HG02870 (cell line): ENCODE results near the gene EDNRB.

Source experiments
- ATAC-seq: cut with Tn5 transposase; IDR thresholded peaks from one replicate; pipeline ENCODE4 v1.9.1; 2021; ENCODE audit warnings: mild to moderate bottlenecking, moderate library complexity; ENCODE audit not compliant: unreplicated experiment

Gene EDNRB

GRCh38 chr13:77898097-77898496 lies 20.5 kb downstream of the EDNRB start:
- peak; percentile 98 for ATAC-seq

GRCh38 chr13:77896977-77897376 lies 21.7 kb downstream of the EDNRB start:
- ATAC-seq, result no peak

GRCh38 chr13:77896536-77896935 lies 22.1 kb downstream of the EDNRB start:
- ATAC-seq, result no peak

DNA sequence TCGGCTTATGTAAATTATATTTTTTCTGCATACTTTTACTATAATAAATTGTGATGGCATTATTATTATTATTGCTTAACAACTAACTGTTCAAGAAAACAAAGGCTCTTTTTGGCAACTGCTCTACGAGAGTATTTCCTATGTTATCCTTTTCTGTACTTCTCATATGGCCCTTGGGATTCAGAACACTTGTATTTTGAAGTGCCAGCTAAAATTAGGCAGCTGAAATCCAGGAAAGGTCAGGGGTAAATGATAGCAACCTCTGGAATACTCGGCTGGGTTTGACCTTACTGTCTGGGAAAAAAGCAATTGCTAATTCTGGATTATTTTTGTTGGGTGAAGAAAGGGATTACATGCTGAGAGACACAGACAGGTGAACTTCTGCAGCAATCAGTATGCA lies 23.9 kb downstream of the EDNRB start:
- ATAC-seq, result no peak

DNA sequence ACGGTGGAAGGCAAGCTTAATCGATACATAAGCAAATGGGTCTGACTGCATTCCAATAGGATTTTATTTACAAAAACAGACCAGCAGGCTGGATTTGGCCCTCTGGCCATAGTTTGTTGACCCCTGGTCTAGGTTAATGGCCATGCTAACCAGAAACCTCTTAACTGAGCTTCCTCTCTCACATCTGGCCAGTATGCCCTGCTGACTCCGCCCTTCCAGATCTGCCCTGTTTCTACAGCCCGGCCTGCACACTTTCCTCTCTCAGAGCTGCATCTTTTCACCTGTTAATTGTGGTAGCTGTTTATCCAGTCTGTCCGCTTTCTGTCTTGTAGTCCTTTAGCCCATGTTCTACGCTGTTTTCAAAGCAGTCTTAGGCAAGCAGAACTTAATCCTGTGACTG lies 25.6 kb downstream of the EDNRB start:
- no peak for ATAC-seq

DNA sequence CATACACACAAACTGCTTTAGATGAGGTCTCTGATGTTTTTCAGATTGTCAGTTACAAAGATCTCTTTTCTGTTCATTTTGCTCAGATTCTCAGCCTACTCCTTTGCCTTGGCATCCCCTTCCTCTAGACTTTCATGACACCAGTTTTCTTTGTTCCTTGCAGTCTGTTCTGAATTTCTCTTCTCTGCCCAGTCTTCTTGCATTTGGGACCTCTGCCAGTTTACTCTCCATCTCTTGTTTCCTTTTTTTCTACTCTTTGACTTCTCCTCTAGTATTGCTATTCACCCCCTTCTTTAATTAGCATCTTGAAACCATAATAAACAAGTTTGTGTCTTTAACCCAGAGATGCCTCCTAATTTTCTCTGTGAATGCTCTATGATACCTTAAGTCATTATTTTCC lies 26.1 kb downstream of the EDNRB start:
- ATAC-seq, result no peak

DNA sequence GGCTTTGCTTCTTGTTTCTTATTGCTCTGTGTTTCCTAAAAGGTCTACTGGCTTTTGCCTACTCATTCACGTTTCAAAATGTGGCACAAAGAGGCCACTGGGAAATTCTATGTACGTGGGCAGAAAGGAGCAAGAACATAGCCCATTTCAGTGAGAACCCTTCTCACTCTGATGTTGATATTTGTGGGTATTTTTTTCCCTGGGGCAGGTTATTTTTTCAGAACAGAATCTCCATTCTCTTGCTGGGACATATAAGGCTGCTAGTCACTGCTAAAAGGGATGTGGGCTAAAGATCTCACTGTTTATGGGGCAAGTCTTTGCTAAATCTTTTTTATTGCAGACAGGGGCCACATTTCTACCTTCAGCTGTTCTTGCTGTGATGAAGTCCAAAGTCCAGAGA lies 27.1 kb downstream of the EDNRB start:
- no peak for ATAC-seq

DNA sequence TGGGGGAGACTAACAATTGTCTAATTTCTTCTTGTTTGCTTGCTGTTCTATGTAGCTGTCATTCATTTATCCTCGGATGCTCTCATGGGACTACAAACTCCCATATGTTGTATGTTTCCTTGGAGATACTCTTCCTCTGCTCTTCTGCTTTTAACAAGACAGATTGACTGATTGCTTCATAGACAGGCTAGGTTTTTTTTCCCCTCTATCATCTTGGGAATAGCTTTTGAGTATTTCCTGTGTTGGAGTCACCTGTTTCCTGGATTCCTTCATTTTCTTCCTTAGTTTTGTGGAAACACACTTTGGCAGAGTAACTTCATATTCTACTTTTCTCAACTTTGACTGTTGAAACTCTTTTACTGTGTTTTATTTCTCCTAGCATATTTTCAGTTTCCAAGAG lies 27.6 kb downstream of the EDNRB start:
- no peak for ATAC-seq

DNA sequence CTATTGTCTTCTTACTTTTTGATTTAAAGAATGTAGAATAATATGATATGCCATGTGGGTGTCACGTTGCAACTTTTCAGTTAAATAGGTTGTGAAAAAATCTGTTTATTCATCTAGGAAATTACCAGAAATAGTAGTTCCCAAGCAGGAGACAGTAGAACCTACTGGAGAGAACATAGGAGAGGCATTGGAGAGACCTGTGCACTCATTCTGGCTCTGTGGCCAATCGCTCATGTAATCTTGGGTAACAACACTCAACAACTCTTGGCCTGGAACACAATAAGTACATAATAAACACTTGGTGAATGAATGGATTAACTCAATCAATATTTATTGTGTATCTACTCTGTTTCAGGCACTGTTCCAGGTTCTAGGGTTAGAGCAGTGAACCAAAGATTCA lies 35.3 kb downstream of the EDNRB start:
- no peak for ATAC-seq

GRCh38 chr13:77878190-77878589 lies 40.4 kb downstream of the EDNRB start:
- no peak for ATAC-seq

GRCh38 chr13:77876176-77876575 lies 42.5 kb downstream of the EDNRB start:
- no peak for ATAC-seq

DNA sequence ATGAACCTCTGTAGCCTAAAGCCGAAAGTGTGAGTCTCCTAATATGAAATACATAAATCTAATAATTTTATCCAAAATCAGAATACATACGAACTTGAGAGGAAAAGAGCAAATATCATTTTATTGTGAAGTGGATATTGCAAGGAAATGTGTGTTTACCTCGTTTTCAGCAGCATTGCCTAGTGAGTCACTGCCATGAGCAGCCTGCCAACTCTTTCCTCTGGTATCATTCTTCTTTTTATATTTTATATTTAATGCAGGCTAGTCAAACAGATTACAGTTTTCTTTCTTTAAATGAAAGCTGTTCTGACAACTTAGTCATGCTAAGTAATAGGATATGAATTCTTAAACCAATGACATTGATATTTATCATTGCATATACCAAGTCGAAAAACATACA lies 44.2 kb downstream of the EDNRB start:
- ATAC-seq, result no peak

GRCh38 chr13:77872995-77873394 lies 45.6 kb downstream of the EDNRB start:
- ATAC-seq, result no peak

GRCh38 chr13:77871596-77871995 lies 47.0 kb downstream of the EDNRB start:
- ATAC-seq, result no peak

DNA sequence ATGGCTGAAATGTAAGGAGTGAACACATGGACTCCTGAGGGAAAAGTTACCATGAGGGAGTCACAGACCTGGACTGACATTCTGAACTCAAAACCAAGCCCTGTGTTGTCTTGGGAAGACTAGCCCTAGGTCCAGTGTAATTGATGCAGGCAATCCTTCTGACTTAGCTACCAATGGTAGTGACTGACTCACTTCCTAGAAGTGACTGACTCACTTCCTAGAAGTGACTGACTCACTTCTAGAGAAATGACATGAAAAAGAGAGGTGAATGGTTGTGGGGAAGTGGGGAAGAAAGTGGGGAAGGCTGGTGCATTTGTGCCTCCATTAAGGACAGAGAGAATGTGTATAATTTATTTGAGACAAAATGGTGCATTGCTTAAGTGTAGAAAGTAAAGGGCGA lies 49.9 kb downstream of the EDNRB start:
- no peak for ATAC-seq

GRCh38 chr13:77866971-77867370 lies 51.7 kb downstream of the EDNRB start:
- no peak for ATAC-seq

DNA sequence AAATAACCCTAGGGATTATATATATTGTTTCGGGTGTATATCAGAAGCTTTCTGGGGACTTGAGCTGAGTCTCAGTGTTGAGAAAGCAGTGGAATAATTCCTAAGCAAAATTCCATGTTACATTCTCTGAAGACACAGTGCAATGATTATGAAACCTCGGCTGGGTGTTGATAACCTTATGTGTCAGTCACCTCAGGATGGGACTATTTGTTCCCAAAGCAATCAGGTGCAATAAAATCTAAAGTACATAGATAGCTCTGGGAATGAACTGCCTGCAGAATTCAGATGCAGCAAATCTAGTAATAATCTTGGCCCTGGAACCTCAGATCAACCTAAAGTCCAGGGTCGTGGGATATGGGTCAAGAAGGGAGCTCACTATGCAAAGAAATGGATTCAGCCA lies 53.0 kb downstream of the EDNRB start:
- ATAC-seq, result no peak

- no peak for ATAC-seq
Observed at GRCh38 chr13:77863144-77863543, 55.5 kb downstream of the EDNRB start.

DNA sequence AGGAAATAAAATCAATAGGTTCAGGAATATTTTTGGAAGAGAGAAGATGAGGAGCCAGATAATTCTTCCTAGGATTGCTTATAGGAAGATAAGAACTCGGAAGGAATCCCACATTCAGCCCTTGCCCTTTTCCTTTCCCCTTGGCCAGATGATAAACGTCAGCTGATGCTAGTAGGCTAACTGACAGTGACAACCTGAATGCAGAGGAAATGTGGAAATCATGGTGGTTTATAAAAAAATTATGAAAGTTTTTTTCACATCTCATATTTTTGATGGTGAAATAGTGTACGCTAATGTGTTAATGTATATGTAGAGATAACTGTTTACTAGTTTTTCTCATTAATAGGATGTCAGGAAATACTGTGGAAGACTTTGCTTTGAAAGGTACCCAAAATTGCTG lies 56.9 kb downstream of the EDNRB start:
- no peak for ATAC-seq

- ATAC-seq, result no peak
Observed at GRCh38 chr13:77860507-77860981, 58.1 kb downstream of the EDNRB start.

DNA sequence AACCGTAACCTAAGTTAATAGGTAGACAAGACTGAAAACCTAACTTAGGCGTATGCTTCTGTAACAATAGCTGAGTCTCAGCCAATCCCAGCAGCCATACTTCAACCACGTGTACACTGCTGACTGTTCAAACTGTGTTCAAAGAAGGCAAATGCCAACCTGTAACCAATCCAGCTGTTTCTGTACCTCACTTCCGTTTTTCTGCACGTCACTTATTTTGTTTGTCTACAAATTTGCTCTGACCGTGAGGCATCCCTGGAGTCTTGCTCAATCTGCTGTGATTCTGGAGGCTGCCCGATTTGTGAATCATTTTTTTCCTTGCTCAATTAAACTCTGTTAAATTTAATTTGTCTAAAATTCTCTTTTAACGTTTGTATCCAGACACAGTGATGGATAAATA lies 59.2 kb downstream of the EDNRB start:
- no peak for ATAC-seq

GRCh38 chr13:77857531-77858209 lies 61.0 kb downstream of the EDNRB start:
- no peak for ATAC-seq

DNA sequence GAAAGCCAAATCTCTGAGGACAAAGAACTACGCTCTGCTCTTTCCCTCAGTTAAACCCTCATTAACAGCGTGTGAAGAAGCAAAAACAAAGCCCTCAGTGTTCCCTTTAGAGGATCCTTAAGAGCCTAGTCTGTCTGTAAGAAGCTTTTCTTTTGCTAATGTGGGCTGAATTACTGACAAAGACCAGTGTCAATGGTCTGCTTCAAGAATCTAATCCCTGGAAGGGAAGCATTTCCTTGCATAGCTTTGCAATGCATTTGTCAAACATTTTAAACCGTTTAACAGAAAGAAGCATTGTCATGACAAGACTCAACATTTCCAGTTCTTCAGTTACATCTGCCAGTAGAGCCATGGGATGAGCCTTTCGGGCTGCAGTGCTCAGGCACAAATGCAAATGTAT lies 64.9 kb downstream of the EDNRB start:
- no peak for ATAC-seq
